Femur (tissue), 1 donor: Measurements from ENCODE around the gene SLC9A9.
"Not testable (repeated sequence)": the region's sequence is repeated elsewhere in the genome, so short reads cannot be mapped to it uniquely, and the experiment has no call there.

Source experiments
- DNase-seq: peaks from one replicate; pipeline ENCODE4 v3.0.0-alpha.2; 2017

SLC9A9 gene

DNA sequence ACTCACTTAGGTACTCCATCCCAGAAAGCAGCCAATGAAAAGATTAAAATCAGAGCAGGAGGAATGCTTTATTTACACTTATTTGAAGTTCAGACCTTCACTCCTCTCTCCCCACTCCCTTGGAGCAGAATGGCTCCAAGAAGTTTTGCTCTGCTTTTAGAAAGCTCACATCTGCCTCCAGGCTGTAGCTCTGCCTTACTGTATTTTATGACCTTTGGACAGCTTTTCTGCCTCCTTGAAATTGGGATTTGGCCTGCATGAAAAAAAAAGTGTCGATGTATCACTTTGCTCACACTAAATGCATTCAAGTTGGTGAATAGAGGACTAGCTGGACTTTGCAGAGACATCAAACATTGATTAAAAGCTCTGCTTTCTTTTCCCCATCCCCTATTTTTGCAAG lies 95.3 kb downstream of the SLC9A9 start:
- peak; percentile 32 for DNase-seq

DNA sequence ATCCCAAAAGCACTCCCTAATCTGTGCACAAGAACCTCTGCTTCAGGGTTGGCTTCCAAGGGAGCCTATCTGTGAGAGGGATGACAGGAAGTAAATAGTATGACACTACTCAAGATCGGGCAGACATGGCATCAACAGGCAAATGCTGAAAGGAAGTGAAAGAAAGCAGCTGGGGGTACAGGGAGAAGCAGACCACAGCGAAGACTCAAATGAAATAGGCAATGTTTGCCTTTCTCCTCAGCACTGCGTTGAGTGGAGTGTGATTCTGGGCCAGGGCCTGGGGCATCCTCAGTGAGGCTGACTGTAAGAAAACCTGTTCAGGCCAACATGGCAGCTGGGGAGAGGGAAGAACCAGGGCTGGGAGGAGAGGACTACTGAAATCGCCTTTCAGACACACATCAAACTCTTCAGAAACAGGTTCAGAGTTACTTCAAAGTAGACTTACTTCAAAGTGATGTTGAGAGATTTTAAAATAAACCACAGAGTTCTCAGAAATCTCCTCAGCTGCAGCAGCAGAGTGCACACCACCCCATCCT lies 96.6 kb downstream of the SLC9A9 start:
- DNase-seq: no peak

DNA sequence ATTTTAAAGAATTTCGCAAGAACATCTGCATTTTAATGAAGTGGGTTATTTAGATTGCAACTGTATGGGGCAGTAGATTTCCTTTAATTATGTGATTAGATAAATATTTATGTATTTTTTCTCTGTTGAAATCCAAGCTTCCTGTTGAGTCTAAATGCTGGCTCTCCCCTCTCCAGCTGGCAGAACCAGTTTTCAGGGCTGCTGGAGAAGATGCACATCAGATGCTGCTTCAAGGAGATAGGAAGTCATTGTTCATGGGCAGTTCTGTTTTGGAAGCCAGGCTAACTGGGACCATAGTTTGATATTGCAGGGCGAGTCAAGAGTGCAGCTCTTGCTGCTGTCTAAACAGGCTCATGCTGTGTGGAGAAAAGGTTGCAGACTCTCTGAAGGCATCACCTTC lies 97.4 kb downstream of the SLC9A9 start:
- no peak for DNase-seq

DNA sequence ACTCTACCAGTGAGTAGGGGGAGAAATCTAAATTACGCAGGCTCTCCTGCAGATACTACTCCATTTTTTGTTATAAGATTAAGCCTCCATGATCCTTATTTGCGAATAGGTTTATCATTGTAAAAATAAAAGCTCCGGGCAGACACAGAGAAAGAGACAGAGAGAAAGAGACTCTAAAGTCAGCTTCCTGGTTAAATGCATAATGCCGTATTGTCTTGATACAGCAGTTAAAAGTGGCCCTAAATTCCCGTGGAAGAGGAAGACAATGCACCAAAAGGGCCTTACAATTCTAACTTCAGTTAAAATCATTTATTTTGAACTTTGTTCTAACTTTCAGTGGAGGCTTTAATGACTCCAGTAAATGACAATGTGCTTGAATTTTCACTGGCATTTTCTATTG lies 98.3 kb downstream of the SLC9A9 start:
- DNase-seq: no peak

DNA sequence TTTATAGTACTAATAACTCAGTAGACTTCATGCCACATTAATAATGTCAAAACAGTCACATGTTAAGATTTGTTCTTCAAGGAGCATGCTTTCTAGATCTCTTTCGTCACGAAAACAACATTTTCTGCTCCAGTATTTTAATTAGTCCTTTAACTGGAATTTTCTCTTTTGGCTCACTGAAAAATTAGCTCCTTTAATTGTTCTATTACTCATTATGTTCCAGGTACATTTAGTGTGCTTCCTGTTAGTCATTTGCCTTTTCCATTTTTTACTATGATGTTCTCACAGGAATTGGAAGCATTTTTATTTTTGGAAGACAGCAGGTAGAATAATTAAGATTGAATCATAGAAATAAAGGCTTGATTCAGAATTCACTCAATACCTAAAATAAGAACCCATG lies 111.2 kb downstream of the SLC9A9 start:
- DNase-seq: no peak

DNA sequence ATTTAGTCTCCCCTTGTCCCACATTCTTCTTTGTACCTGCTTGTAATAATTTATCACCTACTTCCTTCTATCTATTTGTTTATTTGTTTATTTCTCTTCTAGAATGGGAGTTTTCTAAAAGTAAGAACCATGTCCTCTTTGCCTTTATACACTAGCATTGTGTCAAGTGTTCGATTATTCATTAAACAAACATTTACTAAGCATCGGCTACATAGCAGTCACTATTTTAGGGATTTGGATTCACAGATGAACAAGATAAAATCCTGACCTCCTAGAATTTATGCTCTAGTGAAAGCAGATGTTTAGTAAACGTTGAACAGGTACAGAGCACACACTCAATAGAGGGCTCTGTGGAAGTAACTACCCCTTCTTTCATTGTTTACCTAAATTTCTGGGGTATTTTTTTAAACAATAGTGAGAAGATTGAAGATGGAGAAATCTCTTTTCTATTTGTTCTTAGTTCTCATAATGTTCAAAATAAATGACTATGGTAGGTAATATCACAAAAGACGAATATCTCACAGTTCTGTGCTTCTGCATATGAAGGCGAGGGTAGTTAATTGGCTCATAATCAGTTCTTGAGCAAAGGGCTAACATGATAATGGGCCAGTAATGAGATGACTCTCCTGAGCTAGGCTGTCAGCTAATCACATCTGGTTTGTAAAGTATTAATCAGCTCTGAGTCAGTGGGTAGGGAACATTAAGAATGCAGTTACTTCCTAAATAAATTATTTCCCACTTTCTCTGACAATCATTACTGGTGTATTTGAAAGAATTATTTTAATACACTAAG lies 111.9 kb downstream of the SLC9A9 start:
- DNase-seq: no peak

DNA sequence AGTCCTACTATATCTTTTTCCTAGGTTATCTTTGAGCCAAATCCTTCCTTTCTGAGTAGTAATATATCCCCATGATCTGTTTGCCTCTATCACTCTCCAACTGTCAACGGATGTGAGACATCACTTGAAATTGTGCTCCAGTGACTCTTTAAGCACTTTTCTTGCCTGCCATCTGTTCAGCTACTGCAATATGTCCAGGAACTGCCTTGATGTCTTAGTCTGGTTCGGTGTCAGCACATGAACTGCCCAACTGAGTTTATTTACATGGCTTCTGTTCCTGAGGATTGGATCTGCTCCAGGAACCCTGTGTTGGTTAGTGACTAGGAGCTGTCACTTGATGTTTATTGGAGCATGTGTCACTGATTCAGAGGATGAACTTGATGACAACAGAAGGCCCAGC lies 116.5 kb downstream of the SLC9A9 start:
- no peak for DNase-seq

DNA sequence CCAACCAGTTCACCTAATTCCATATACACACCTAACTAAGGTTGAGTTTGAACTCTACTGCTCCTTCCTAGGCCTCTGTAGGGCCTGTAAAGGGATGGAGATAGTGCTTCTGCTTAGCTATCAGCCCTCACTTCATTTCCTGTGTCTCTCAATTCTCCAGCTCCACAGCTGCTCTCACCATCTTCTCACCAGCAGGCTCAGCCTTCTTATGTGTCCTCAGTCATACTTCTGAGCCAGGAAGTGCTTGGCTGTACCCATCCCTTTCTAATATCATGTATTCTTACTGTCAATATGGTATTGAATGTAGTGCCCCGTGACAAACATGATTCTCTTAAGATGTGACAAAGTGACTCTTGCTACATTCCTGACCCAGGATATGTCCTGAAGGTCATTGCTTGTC lies 116.9 kb downstream of the SLC9A9 start:
- no peak for DNase-seq

DNA sequence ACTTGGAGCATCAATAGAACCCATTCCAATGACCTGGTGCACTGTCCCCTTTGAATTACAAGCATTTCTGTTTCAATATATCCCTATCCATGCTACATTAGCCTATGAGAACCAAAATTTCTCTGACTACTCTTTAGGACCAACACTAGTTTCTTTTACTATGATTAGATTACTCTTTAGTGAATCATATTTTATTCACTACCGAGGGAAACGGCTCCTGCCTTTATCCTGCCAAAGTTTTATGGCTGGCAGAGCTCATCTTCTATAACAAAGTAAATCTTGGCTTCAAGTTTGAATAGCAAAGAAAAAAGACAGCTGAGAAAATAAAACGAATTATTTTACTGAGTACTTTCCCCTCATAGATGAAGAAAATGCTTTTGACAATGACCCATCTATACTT lies 120.9 kb downstream of the SLC9A9 start:
- DNase-seq: no peak

DNA sequence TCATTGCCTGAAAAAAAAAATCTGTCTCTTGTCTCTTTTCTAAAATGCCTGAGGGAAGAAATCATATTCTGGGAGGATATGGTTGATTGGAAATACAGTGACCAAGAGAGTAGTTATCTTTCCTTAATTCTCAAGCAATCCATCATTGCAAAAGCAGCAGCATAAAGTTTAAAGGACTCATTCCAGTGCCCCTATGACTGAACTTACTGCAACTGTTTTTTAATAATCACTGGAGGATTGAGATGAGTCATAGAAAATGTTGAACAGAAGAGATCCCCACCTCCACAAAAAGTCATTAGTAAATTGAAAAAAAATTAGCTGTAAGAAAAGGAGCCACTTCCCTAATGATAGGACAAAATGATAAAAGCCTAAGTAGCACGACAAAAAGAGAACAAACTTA lies 121.5 kb downstream of the SLC9A9 start:
- no peak for DNase-seq

DNA sequence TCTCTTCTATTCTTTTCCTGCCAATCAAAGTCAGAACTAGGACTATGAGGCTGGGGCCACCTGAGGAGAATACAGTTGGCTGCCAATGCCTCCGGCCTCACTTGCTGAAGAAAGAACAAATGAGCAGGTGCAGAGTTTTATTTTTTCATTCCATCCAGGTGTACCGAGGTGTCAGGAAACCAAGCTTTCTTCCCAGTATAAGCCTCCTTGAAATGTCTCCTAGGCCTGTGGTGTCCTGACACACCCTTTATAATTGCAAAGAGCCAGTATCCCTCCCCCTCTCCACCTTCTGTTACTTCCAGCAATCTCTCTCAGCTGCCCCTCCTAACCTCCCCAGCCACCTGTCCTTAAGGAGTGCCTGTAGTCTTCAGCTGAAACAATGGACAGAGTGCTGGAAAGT lies 127.9 kb downstream of the SLC9A9 start:
- no peak for DNase-seq

DNA sequence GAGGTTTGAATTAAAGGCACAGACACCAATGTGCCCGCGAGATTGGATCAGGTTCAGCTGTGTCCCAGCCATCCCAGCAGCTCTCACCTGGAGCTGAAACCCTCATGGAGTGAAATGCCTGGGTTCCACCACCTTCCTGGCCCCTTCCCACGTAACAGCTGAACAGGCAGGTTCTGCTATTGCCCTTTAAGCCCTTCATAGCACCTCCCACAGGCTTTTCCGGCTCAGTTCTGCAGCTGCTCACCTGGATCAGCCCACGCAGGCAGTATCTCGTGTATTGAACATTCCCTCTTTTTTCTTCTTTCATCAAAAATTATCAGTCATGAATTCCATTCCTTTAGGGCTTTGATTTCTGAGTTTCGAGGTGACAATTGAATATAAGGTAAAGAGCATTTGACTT lies 129.8 kb downstream of the SLC9A9 start:
- no peak for DNase-seq

DNA sequence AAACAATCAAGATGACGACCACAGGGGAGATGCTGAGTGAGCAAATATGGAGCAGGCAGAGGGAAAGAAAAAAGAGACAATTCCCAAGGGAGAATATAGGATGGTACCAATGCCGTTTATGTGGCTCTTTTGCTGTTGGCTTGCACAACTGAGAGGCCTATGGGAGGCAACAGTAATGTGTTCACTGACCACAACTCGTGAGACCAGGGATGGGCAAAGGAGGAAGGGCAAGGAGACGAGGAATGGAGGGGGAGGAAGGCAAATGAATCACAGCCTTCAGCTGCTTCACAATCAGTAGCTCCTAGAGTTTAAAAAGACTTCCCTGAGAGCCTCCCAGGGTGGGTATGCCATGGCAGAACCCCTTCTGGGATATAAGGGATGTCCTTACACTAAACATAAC lies 131.5 kb downstream of the SLC9A9 start:
- DNase-seq: no peak

DNA sequence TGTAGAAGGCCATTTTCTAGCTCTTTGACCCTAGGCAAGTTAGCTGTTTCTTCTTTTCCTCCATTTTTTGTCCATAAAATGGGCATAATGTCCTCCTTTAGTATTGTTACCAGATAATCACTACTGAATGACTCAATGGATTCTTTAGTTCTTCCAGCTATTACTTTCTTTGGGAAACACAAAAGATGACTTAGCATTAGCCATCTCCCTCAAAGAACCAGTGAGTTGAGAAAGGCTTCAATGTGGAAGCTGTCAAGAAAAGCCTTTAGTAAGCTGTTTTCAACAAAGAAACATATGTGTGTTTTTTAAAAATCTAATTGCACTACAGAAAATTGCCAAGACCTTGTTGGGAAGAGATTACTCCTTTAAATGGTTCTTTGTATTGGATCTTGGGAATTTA lies 135.7 kb downstream of the SLC9A9 start:
- DNase-seq: no peak

DNA sequence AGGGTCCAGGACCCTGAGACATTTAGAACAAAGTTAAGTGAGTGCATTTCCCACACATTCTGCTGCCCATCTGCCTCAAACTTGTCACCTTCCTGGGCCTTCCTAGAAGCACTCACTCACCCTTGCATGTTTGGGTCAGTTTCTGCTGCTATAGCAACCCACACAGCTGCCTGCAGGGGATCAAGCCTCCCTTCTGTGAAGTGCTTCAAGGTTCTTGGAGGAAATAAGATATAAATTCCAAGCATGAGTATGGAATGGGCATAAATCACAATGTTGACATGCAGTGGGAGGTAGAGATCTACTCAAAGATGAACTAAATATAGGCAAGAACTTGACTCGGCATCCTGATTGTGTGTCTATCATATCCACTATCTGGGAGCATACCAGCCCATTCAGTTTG lies 140.4 kb downstream of the SLC9A9 start:
- no peak for DNase-seq

DNA sequence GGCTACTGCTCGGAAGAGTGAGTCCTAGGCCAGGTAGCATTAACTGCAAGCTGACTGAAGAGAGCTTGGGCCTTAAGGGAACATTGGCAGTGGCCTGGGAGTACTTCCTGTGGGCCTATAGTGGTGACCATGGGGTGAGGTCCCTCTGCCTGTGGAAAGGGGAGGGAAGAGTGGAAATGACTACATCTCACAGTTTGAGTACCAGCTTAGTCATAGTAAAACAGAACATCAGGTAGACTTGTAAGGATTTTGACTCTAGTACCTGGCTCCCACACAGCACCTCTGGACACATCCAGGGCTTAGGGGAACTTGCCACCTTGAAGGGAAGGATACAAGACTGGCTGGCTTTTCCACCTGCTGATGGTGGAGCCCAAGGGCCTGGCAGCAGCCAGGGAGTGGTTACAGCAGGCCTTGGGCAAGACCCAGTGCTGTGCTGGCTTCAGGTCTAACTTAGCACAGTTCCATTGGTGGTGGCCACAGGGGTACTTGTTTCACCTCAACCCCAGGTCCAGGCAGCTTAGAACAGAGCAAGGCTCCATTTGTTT lies 147.8 kb downstream of the SLC9A9 start:
- no peak for DNase-seq

DNA sequence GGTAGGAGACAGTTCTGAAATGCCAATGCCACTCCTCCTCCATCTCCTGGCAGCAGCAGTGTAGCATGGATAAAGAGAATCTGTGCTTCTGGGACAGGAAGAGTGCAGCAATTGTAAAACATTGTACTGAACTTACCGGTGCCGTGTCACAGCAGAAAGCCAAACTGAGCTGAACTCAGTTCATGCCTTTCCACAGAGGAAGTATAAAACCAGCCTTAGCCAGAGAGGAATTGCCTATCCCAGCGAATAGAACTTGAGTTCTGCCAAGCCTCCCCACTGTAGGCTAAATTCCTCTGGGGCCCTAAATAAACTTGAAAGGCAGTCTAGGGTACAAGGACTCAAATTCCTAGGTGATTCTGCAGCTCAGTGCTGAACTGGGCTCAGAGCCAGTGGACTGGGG lies 148.8 kb downstream of the SLC9A9 start:
- no peak for DNase-seq

DNA sequence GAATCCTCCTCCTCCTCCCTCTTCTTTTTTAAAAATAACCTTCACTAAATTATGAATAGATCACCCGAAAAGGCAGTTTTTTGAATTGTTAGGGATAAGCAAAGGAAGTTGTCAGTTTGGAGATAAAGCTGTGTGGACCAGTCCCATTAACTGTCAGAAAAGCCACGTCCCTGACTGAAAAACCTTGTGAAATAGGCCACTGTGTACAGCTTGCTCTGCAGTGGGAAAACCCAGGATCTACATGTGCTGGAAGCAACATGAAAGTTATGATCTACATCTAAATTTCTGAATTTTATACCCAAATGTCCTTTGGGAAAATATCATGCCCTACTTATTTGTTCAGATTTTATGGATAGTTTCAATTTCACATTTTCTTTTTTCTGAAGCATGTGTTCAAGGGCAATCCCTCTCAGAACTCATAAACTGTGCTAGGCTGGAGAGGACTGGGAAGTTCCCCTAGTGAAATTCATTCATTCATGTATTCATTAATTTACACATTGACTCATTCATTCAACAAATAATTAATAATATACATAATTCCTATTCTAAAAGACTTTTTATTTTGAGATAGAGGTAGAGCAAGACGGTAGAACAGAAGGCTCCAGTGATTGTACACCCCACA lies 149.5 kb downstream of the SLC9A9 start:
- no peak for DNase-seq

DNA sequence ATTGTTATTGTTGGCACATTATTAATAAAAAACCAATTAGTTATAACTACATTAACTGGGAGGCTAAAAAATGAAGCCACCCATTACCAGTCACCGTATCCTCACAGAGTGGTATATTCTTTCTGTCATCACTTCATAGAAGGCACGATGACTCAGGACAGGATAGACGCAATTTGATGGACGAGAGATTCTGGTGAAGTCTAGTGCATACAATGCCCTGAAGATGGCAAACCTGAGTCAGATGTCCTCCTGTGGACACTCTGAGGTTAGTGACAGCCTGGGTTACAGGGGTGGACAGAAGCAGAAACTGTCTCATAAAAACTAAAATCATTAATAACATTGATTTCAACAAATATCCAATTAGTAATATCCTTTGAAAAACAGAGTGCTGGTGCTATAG lies 150.3 kb downstream of the SLC9A9 start:
- DNase-seq: no peak

DNA sequence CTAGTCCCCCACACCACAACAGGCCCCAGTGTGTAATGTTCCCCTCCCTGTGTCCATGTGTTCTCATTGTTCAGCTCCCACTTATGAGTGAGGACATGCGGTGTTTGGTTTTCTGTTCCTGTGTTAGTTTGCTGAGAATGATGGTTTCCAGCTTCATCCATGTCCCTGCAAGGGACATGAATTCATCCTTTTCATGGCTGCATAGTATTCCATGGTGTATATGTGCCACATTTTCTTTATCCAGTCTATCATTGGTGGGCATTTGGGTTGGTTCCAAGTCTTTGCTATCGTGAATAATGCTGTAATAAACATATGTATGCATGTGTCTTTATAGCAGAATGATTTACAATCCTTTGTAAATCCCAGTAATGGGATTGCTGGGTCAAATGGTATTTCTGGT lies 152.9 kb downstream of the SLC9A9 start:
- not testable (repeated sequence) for DNase-seq

DNA sequence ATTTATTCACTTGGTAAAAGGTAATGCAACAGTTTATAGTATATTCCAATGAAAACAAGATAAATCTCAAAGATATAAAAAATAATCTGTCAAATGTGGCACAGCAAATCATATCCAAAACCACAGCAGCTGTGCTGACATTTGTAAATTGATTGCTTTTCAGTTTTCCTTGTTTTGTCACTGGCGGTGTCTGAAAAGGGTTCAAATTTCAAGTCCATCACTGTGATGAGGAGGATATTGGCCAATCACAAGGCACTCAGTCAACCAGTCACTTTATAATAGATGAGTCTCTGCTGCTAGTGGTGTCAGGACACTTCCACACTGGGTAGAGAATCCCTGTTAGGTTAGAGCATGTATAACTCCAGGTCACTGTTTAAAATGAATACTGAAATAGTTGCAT lies 154.8 kb downstream of the SLC9A9 start:
- DNase-seq: no peak

DNA sequence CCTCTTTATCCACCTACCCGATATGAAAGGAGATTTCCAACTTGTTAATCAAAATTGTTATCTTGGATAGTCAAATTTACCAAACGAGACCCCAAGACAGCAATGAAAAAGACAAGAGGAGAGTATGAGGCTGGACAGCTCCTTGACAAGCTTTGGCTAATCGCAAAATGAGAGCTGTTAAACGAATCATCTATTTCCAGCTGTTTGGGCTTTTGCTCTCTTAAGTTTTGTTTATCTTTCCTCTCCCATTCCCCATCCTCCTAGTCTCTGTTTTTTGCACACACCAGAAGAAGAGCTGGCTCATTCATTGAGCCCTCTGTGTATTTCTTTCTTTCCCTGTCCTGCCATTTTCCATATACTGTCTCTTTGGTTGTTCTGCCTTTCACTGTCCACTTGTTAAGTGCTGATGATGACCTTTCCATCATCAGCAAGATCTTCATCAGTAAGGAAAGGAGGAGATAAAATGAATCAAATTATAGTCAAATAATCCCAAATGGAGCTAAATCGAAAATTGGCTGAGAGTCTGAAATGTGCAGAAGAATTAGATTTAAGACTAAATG lies 161.6 kb downstream of the SLC9A9 start:
- DNase-seq: no peak

DNA sequence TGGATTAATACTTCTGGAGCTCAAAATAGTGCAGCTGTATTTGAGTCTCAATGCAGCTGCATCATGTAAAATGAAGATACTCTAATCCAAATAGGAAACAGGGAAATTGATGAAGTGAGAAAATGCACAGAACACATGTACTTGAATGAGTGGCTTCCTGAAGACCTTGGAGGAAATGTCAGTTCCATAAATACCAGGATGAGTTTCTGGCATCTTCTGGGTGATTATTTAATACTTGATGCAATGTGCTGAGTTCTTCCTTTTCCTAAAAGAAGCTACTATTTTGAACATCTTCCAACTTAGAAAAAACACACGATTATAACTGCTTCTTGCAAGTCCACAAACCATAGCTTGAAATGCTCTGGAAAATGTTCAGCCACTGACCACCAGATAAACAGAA lies 162.8 kb downstream of the SLC9A9 start:
- no peak for DNase-seq

DNA sequence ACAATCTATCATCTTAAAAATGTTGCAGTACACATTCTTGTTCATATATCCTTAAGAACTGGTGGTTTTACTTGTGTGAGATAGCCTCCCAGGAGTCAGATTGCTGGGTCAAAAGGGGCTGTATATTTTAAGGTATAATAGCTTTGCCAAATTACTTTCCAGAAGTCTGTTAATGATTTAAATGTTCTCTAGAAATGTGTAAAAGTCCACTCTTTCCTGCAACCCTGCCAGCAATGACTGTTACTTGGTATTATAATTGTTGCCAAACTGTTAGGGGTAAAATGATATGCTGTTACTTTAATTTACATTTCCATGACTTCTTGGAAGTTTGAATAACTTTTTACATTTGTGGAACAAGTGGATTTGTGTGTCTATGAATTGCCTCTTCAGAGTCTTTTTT lies 170.8 kb downstream of the SLC9A9 start:
- DNase-seq: no peak
